SK-N-MC (cell line): Measurements from ENCODE around the gene PAXX.

Experiments
- EZH2 ChIP-seq: fragments of 200-600 bp; sonication (generic); IDR thresholded peaks from one replicate; pipeline ENCODE4 v1.6.1; 2017; ENCODE audit warnings: antibody characterized with exemption
- POLR2AphosphoS5 ChIP-seq: IDR thresholded peaks from 2 replicates; pipeline ENCODE4 v1.6.1; 2012; ENCODE audit warnings: mild to moderate bottlenecking, low read depth, low read length, borderline replicate concordance

GRCh38 chr9:136982232-136983051, 9.8 kb upstream of the PAXX start, which contains the start of gene LCNL1:
- no peak for TF ChIP-seq EZH2
- TF ChIP-seq POLR2AphosphoS5, result no peak
